Suprapubic skin (tissue), 3 donors: ENCODE measurements around the gene DNAJB7.

ENCODE experiments used
- CTCF ChIP-seq, 2 donors: fragments of 200-600 bp in 1 of 2; fragments of 450-650 bp in 1 of 2; sonication (generic) in 1 of 2; IDR thresholded peaks; one replicate each; pipeline ENCODE4 v1.5.1; 2016 to 2019; ENCODE audit warnings: antibody characterized with exemption in 2 of 2, mild to moderate bottlenecking in 1 of 2, moderate library complexity in 1 of 2
- EP300 ChIP-seq: sonication (generic); formaldehyde crosslinking; IDR thresholded peaks from one replicate; pipeline ENCODE4 v1.6.1; 2017; ENCODE audit warnings: antibody characterized with exemption
- POLR2A ChIP-seq, 2 donors: fragments of 450-650 bp; IDR thresholded peaks; one replicate each; pipeline ENCODE4 v1.6.1; 2017; ENCODE audit warnings: antibody characterized with exemption in 2 of 2, mild to moderate bottlenecking in 2 of 2, moderate library complexity in 2 of 2

- no peak for TF ChIP-seq CTCF (IDR thresholded peaks at IDR 0.05)
- no peak for TF ChIP-seq EP300
- no peak for TF ChIP-seq POLR2A (IDR thresholded peaks at IDR 0.05)
These were observed 13.2 kb upstream of the DNAJB7 start for GRCh38 chr22:40875111-40875510.
